HCT116 (cell line): ENCODE results near the gene IL6ST. TPM values are rescaled to one million over a fixed set of nuclear protein-coding genes. Genes with fewer than 3 reads are reported as not detected.

Source experiments
- ATAC-seq: fragments of 200-7000 bp; cut with Tn5 transposase; 2 replicates; pipeline ENCODE4 v1.9.1; 2020; ENCODE audit warnings: mild to moderate bottlenecking, moderate library complexity
- BruUV-seq: library from RNA; stranded (reverse); fragments of 400-500 nt; replicated peaks from 2 replicates; lab custom pipeline; 2021; lab: Mats Ljungman, UMichigan
- CTCF ChIA-PET: fragments of 300-600 bp; sonication (Branson Sonifier 250); formaldehyde crosslinking; loops from one replicate; lab custom pipeline; 2021; ENCODE audit warnings: antibody characterized with exemption; lab: Charles Lee
- POLR2A ChIA-PET: fragments of 300-600, 350-600 bp; sonication (Branson Sonifier 250); formaldehyde crosslinking; loops from one replicate; lab custom pipeline; 2021; ENCODE audit warnings: antibody characterized with exemption; lab: Charles Lee
- RAD21 ChIA-PET, 2 experiments: fragments of 300-600 bp; sonication (Branson Sonifier 250); formaldehyde crosslinking; loops; one replicate each; lab custom pipeline; 2023; ENCODE audit warnings: low total read pairs in 2 of 2; ENCODE audit not compliant: uncharacterized antibody in 2 of 2, unreplicated experiment in 2 of 2, low non-redundant PET in 1 of 2; lab: Charles Lee
- DNase-seq: peaks from one replicate; pipeline ENCODE4 v3.0.0-alpha.2; 2010; ENCODE audit warnings: low read depth, low spot score
- H2AFZ ChIP-seq: fragments of 200-600 bp; shearing (Covaris generic), sonication (generic); 2 replicates; pipeline ENCODE4 v1.6.1; 2017; ENCODE audit warnings: low read depth, mixed run types, mixed read lengths, antibody characterized with exemption, low read length; ENCODE audit not compliant: poor library complexity, severe bottlenecking
- H3K27ac ChIP-seq: 2 replicates; pipeline ENCODE4 v1.5.1; 2012; ENCODE audit warnings: low read depth, low read length
- H3K27me3 ChIP-seq: fragments of 200-600 bp; sonication (generic); 2 replicates; pipeline ENCODE4 v1.6.1; 2016; ENCODE audit warnings: mixed run types, low read length, mixed read lengths; ENCODE audit not compliant: insufficient read depth
- H3K36me3 ChIP-seq, 2 experiments: fragments of 200-500 bp in 1 of 2; fragments of 200-600 bp in 1 of 2; sonication (Bioruptor generic) in 1 of 2; sonication (generic) in 1 of 2; 2 replicates each; pipeline versions ENCODE4 v1.5.1 to v1.6.1; 2014 to 2016; ENCODE audit warnings: low read length in 2 of 2, inconsistent platforms in 1 of 2, mixed read lengths in 1 of 2, mixed run types in 1 of 2; ENCODE audit not compliant: insufficient read depth in 2 of 2, control insufficient read depth in 1 of 2
- H3K4me1 ChIP-seq, 2 experiments: fragments of 200-600 bp in 1 of 2; sonication (generic) in 1 of 2; 2 replicates each; pipeline versions ENCODE4 v1.5.1 to v1.6.1; 2012 to 2017; ENCODE audit warnings: low read length in 2 of 2, inconsistent platforms in 1 of 2, mild to moderate bottlenecking in 1 of 2, mixed read lengths in 1 of 2, mixed run types in 1 of 2, moderate library complexity in 1 of 2; ENCODE audit not compliant: insufficient read depth in 2 of 2, control insufficient read depth in 1 of 2
- H3K4me2 ChIP-seq: fragments of 200-600 bp; sonication (generic); 2 replicates; pipeline ENCODE4 v1.6.1; 2017; ENCODE audit warnings: mixed run types, low read length, mixed read lengths
- H3K4me3 ChIP-seq, 2 experiments: fragments of 200-600 bp in 1 of 2; sonication (generic) in 1 of 2; replicated peaks in 1 of 2; 2 replicates each; pipeline ENCODE4 v1.5.1; 2011 to 2016; ENCODE audit warnings: low read length in 2 of 2, control low read depth in 1 of 2, low read depth in 1 of 2, mild to moderate bottlenecking in 1 of 2, mixed read lengths in 1 of 2, mixed run types in 1 of 2
- H3K79me2 ChIP-seq: fragments of 200-600 bp; sonication (generic); 2 replicates; pipeline ENCODE4 v1.6.1; 2017; ENCODE audit warnings: mild to moderate bottlenecking, mixed run types, low read length, moderate library complexity, mixed read lengths; ENCODE audit not compliant: insufficient read depth
- H3K9ac ChIP-seq: fragments of 200-600 bp; sonication (generic); 2 replicates; pipeline ENCODE4 v1.6.1; 2016; ENCODE audit warnings: low read length, mixed read lengths
- H3K9me2 ChIP-seq: fragments of 200-600 bp; sonication (generic), shearing (Covaris generic); 2 replicates; pipeline ENCODE4 v1.6.1; 2017; ENCODE audit warnings: mixed run types, mild to moderate bottlenecking, moderate library complexity; ENCODE audit not compliant: insufficient read depth
- H3K9me3 ChIP-seq, 2 experiments: fragments of 200-500 bp in 1 of 2; fragments of 200-600 bp in 1 of 2; sonication (Bioruptor generic) in 1 of 2; sonication (generic) in 1 of 2; 2 replicates each; pipeline ENCODE4 v1.6.1; 2014 to 2017; ENCODE audit warnings: low read length in 2 of 2, mixed read lengths in 2 of 2, inconsistent platforms in 1 of 2, low read depth in 1 of 2, mild to moderate bottlenecking in 1 of 2, mixed run types in 1 of 2, moderate library complexity in 1 of 2; ENCODE audit not compliant: control insufficient read depth in 1 of 2, insufficient read depth in 1 of 2
- H4K20me1 ChIP-seq: fragments of 200-600 bp; sonication (generic), shearing (Covaris generic); 2 replicates; pipeline ENCODE4 v1.6.1; 2017; ENCODE audit warnings: mixed run types, mild to moderate bottlenecking, moderate library complexity; ENCODE audit not compliant: insufficient read depth
- CTCF ChIP-seq, 3 experiments: fragments of 200-600 bp in 1 of 3; sonication (generic) in 1 of 3; IDR thresholded peaks in 2 of 3; conservative IDR thresholded peaks in 1 of 3; 2 replicates each; pipeline ENCODE4 v1.5.1; 2012 to 2017; ENCODE audit warnings: low read depth in 2 of 3, low read length in 2 of 3, antibody characterized with exemption in 1 of 3, borderline replicate concordance in 1 of 3, control low read depth in 1 of 3, mild to moderate bottlenecking in 1 of 3, mixed read lengths in 1 of 3, mixed run types in 1 of 3, moderate library complexity in 1 of 3; ENCODE audit not compliant: insufficient read depth in 1 of 3
- ELF1 ChIP-seq: IDR thresholded peaks from 2 replicates; pipeline ENCODE4 v1.6.1; 2012; ENCODE audit warnings: low read depth, borderline replicate concordance
- EZH2 ChIP-seq: fragments of 200-600 bp; sonication (generic); IDR thresholded peaks from 2 replicates; pipeline ENCODE4 v1.6.1; 2017; ENCODE audit warnings: antibody characterized with exemption, mixed run types
- EZH2phosphoT487 ChIP-seq: fragments of 200-600 bp; IDR thresholded peaks from 2 replicates; pipeline ENCODE4 v1.6.1; 2018; ENCODE audit warnings: antibody characterized with exemption, borderline replicate concordance
- POLR2AphosphoS5 ChIP-seq: IDR thresholded peaks from 2 replicates; pipeline ENCODE4 v1.6.1; 2011; ENCODE audit warnings: mild to moderate bottlenecking, low read depth, low read length, moderate library complexity
- RAD21 ChIP-seq: IDR thresholded peaks from 2 replicates; pipeline ENCODE4 v1.6.1; 2012; ENCODE audit warnings: low read depth, mild to moderate bottlenecking
- REST ChIP-seq: IDR thresholded peaks from 2 replicates; pipeline ENCODE4 v1.6.1; 2012; ENCODE audit warnings: low read depth
- SP1 ChIP-seq: IDR thresholded peaks from 2 replicates; pipeline ENCODE4 v1.6.1; 2012; ENCODE audit warnings: low read depth
- ZBTB33 ChIP-seq: IDR thresholded peaks from 2 replicates; pipeline ENCODE4 v1.6.1; 2011; ENCODE audit warnings: mild to moderate bottlenecking, low read length, moderate library complexity; ENCODE audit not compliant: insufficient replicate concordance; ENCODE audit errors: extremely low read depth
- ZFX ChIP-seq: fragments of 450-650 bp; IDR thresholded peaks from 2 replicates; pipeline ENCODE4 v1.6.1; 2017
- ZNF274 ChIP-seq: fragments of 200-500 bp; sonication (Bioruptor generic); IDR thresholded peaks from 2 replicates; pipeline ENCODE4 v1.6.1; 2014; ENCODE audit warnings: mild to moderate bottlenecking, low read depth, low read length, inconsistent platforms
- intact Hi-C: fragments of 100-400 bp; cut with micrococcal nuclease; formaldehyde crosslinking; loops from 2 replicates; pipeline ENCODE4 v1.10.0; 2022
- total RNA-seq: library from RNA; stranded (reverse); gene quantifications from one replicate; pipeline ENCODE4 v1.2.1, GENCODE V29; 2021; ENCODE audit not compliant: unreplicated experiment

Gene IL6ST
- total RNA-seq, 1 experiment from 2014 or later, result 26.5 TPM

GRCh38 chr5:55904152-55904551 lies 90.6 kb downstream of the IL6ST start:
- H2AFZ ChIP-seq, result no peak overlapping the region
- TF ChIP-seq POLR2AphosphoS5 (no peak), RAD21 (no peak), ZBTB33 (no peak), ZFX (no peak), EZH2 (no peak)
- no peaks in the 10 kb centered on the region for H3K36me3 ChIP-seq
- H3K4me1 ChIP-seq, result peaks cover 0 to 14% of the 10 kb centered on the region in 2 experiments; a peak in 2 of 4 replicates
- no peaks in the 10 kb centered on the region for H4K20me1 ChIP-seq
- intact Hi-C loops, result no loop called here
- no peaks in the 10 kb centered on the region for H3K9me3 ChIP-seq
- DNase-seq (no peak), ATAC-seq (no peak)
- no peaks in the 10 kb centered on the region for H3K79me2 ChIP-seq
- H3K9ac ChIP-seq, result no peak overlapping the region
- H3K4me2 ChIP-seq, result no peak overlapping the region
- H3K9me2 ChIP-seq, result no peaks in the 10 kb centered on the region
- ChIA-PET POLR2A (no interaction called here), RAD21 (no interaction called here), CTCF (no interaction called here)
- H3K4me3 ChIP-seq, result no peak overlapping the region
- H3K27me3 ChIP-seq, result no peaks in the 10 kb centered on the region
- no TSS peak for BruUV-seq
- no peak overlapping the region for H3K27ac ChIP-seq

GRCh38 chr5:55903121-55903701 lies 91.6 kb downstream of the IL6ST start:
- Histone ChIP-seq H2AFZ (no peak overlapping the region), H3K4me3 (no peak overlapping the region), H3K9me2 (no peaks in the 10 kb centered on the region), H3K4me1 (peaks cover 0 to 16% of the 10 kb centered on the region in 2 experiments; a peak in 2 of 4 replicates), H3K4me2 (peak overlapping the region; percentile 28; the same call in 1 of the 2 replicates), H3K36me3 (no peaks in the 10 kb centered on the region), H3K27ac (no peak overlapping the region), H3K27me3 (no peaks in the 10 kb centered on the region), H4K20me1 (no peaks in the 10 kb centered on the region), H3K9ac (no peak overlapping the region), H3K9me3 (no peaks in the 10 kb centered on the region), H3K79me2 (no peaks in the 10 kb centered on the region)
- DNase-seq (no peak), ATAC-seq (no peak)
- no TSS peak for BruUV-seq
- ChIA-PET RAD21 (no interaction called here), CTCF (no interaction called here), POLR2A (no interaction called here)
- intact Hi-C loops, result no loop called here
- TF ChIP-seq REST (no peak), SP1 (no peak), CTCF (IDR thresholded peaks at IDR 0.05 in 2 of 3, conservative IDR thresholded peaks at IDR 0.05 in 1 of 3; ENCODE audit: borderline replicate concordance in 1 of 3, insufficient read depth in 1 of 3, low read depth in 2 of 3, low read length in 2 of 3) (no peak), ELF1 (no peak), EZH2 (no peak), ZNF274 (no peak), EZH2phosphoT487 (no peak)
